SK-MEL-5 (cell line): ENCODE data around the gene ANO9. TPM values are rescaled to one million over a fixed set of nuclear protein-coding genes. Genes with fewer than 3 reads are reported as not detected.
"Not testable (repeated sequence)": the region's sequence is repeated elsewhere in the genome, so short reads cannot be mapped to it uniquely, and the experiment has no call there.

Experiments
- DNase-seq: peaks from one replicate; pipeline ENCODE4 v3.0.0-alpha.2; 2016; ENCODE audit warnings: low read depth, low spot score
- in situ Hi-C: cut with HindIII; loops from 2 replicates; pipeline ENCODE4 v1.10.0; 2016; ENCODE audit warnings: low sequenced_read_pairs, high pct_unique_total_duplicates, low pct_unique_long_range_greater_than_20kb
- total RNA-seq: library from RNA; depleted of rRNA; stranded (reverse); fragments of >200 nt; shearing (Covaris generic); gene quantifications from 2 replicates; pipeline ENCODE4 v1.2.3, GENCODE V29; 2014

Gene ANO9
- total RNA-seq, 1 experiment from 2014 or later = not detected

- no peak for DNase-seq
- in situ Hi-C loops = no loop called here
Observed at GRCh38 chr11:442611-443081, 835 bp upstream of the ANO9 start.

- in situ Hi-C loops = no loop called here
Observed at GRCh38 chr11:441043-441417, 781 bp downstream of the ANO9 start.

GRCh38 chr11:440065-441042 is 1.5 kb downstream of the ANO9 start:
- in situ Hi-C loops = no loop called here
- peak; percentile 63 for DNase-seq

More at GRCh38 chr11:441043-441417, 781 bp downstream of the ANO9 start:
- DNase-seq = no peak

- in situ Hi-C loops = no loop called here
- DNase-seq = no peak
Observed at GRCh38 chr11:439315-440064, 2.3 kb downstream of the ANO9 start.

- in situ Hi-C loops = no loop called here
- no peak for DNase-seq
Observed at GRCh38 chr11:438101-438844, 3.5 kb downstream of the ANO9 start.

- in situ Hi-C loops = no loop called here
- no peak for DNase-seq
Observed at GRCh38 chr11:437228-437870, 4.5 kb downstream of the ANO9 start.

- DNase-seq = not testable (repeated sequence)
Observed at GRCh38 chr11:434999-435740, 6.6 kb downstream of the ANO9 start.

GRCh38 chr11:434496-434895 is 7.3 kb downstream of the ANO9 start:
- in situ Hi-C loops = no loop called here
- no peak for DNase-seq

More at GRCh38 chr11:434999-435740, 6.6 kb downstream of the ANO9 start:
- in situ Hi-C loops = not testable (repeated sequence)

GRCh38 chr11:433641-434040 is 8.2 kb downstream of the ANO9 start:
- no peak for DNase-seq
- in situ Hi-C loops = no loop called here

GRCh38 chr11:433111-433510 is 8.7 kb downstream of the ANO9 start:
- in situ Hi-C loops = no loop called here
- no peak for DNase-seq

- in situ Hi-C loops = no loop called here
- DNase-seq = no peak
Observed at GRCh38 chr11:432501-433100, 9.2 kb downstream of the ANO9 start.

- no peak for DNase-seq
- in situ Hi-C loops = no loop called here
Observed at GRCh38 chr11:431921-432320, 9.9 kb downstream of the ANO9 start.

- in situ Hi-C loops = no loop called here
Observed at GRCh38 chr11:429931-430456, 11.8 kb downstream of the ANO9 start.

GRCh38 chr11:429391-429790 is 12.4 kb downstream of the ANO9 start:
- DNase-seq = no peak
- in situ Hi-C loops = no loop called here

More at GRCh38 chr11:429931-430456, 11.8 kb downstream of the ANO9 start:
- DNase-seq = no peak

GRCh38 chr11:428295-428694 is 13.5 kb downstream of the ANO9 start:
- no peak for DNase-seq
- in situ Hi-C loops = no loop called here

GRCh38 chr11:426851-427250 is 15.0 kb downstream of the ANO9 start:
- in situ Hi-C loops = no loop called here
- no peak for DNase-seq
